HG03135 (cell line): ENCODE results near the gene ADAMTS8.

Experiments
- ATAC-seq: cut with Tn5 transposase; IDR thresholded peaks from one replicate; pipeline ENCODE4 v1.9.1; 2021; ENCODE audit warnings: mild to moderate bottlenecking, moderate library complexity; ENCODE audit not compliant: unreplicated experiment

ADAMTS8 gene

GRCh38 chr11:130428316-130429119, at the start of gene ADAMTS8:
Gene ADAMTS8 (minus strand): TSS chr11:130428609. CDS start chr11:130428286, 323 bp downstream.
- ATAC-seq, result no peak

- no peak for ATAC-seq
Observed at GRCh38 chr11:130477586-130478203, 49.3 kb upstream of the ADAMTS8 start.

GRCh38 chr11:130476922-130477491, 48.6 kb upstream of the ADAMTS8 start:
- ATAC-seq, result no peak

- ATAC-seq, result no peak
Observed at GRCh38 chr11:130476200-130476921, 48.0 kb upstream of the ADAMTS8 start.

- ATAC-seq, result no peak
Observed at GRCh38 chr11:130475426-130476053, 47.1 kb upstream of the ADAMTS8 start.

GRCh38 chr11:130474637-130475400, 46.4 kb upstream of the ADAMTS8 start:
- ATAC-seq, result no peak

- ATAC-seq, result no peak
Observed at GRCh38 chr11:130473795-130474377, 45.5 kb upstream of the ADAMTS8 start.

- ATAC-seq, result no peak
Observed at GRCh38 chr11:130473056-130473794, 44.8 kb upstream of the ADAMTS8 start.

- ATAC-seq, result no peak
Observed at GRCh38 chr11:130472434-130472961, 44.1 kb upstream of the ADAMTS8 start.

GRCh38 chr11:130471731-130472433, 43.5 kb upstream of the ADAMTS8 start:
- ATAC-seq, result no peak

- no peak for ATAC-seq
Observed at GRCh38 chr11:130470832-130471706, 42.7 kb upstream of the ADAMTS8 start.

- ATAC-seq, result no peak
Observed at GRCh38 chr11:130469181-130469580, 40.8 kb upstream of the ADAMTS8 start.

GRCh38 chr11:130467116-130467900, 38.9 kb upstream of the ADAMTS8 start:
- ATAC-seq, result no peak

- ATAC-seq, result no peak
Observed at GRCh38 chr11:130465263-130465662, 36.9 kb upstream of the ADAMTS8 start.

- no peak for ATAC-seq
Observed at GRCh38 chr11:130464291-130464812, 35.9 kb upstream of the ADAMTS8 start.

GRCh38 chr11:130462931-130463330, 34.5 kb upstream of the ADAMTS8 start:
- ATAC-seq, result no peak
